ENCODE data around the gene MTRF1L. TPM values are rescaled to one million over a fixed set of nuclear protein-coding genes. Genes with fewer than 3 reads are reported as not detected.
A peak's percentile ranks its signal among the peaks of the same experiment; 100 is the strongest.

The MTRF1L gene
- total RNA-seq, 1 donor from 2014 or later = 17.0 TPM

DNA sequence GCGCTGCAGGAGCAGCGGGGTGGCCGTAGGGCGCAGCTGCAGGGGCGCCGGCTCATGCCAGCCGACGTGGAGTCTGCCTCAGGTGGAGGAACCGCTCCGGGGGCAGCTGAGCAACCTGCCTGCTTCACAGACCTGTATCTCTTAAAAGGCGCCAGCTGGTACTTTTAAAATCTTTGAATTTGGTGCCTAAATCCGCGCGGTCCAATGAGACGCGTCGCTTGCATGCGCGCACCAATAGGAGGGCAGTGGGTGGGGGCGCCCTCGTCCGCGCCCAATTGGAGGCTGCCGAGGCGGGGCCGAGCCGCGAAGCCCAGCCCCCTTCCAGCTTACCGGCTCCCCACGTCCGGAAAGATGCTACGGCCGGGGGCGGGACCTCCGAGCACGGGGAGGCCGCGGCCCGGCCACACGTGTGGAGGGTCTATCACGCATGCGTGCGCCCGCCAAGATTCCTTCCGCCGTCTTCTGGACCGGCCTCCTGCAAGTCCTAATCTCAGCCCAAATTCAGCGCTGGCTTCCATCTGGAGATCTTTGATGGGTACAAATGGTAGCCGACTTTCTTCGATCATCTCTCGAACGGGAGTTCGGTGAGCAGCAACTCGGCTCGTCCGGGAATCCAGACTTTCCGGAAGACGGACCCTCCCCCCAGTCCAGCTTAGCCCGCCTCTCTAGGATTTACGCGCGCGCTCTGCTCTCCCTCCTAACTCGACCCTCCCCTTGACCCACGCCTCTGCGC, 19.4 kb downstream of the MTRF1L start, which contains the start of gene FBXO5:
Gene FBXO5 (minus strand): TSS at position 138 of the 733 bp plus-strand sequence. CDS start 82 bp downstream, at position 56.
- TF ChIP-seq, protein P1, sequence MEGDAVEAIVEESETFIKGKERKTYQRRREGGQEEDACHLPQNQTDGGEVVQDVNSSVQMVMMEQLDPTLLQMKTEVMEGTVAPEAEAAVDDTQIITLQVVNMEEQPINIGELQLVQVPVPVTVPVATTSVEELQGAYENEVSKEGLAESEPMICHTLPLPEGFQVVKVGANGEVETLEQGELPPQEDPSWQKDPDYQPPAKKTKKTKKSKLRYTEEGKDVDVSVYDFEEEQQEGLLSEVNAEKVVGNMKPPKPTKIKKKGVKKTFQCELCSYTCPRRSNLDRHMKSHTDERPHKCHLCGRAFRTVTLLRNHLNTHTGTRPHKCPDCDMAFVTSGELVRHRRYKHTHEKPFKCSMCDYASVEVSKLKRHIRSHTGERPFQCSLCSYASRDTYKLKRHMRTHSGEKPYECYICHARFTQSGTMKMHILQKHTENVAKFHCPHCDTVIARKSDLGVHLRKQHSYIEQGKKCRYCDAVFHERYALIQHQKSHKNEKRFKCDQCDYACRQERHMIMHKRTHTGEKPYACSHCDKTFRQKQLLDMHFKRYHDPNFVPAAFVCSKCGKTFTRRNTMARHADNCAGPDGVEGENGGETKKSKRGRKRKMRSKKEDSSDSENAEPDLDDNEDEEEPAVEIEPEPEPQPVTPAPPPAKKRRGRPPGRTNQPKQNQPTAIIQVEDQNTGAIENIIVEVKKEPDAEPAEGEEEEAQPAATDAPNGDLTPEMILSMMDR (IDR thresholded peaks at IDR 0.05; ENCODE audit: unreplicated experiment) = no peak
- H3K4me3 Mint-ChIP-seq = peak within 1 kb of the TSS; percentile 94
- H3K9me3 Mint-ChIP-seq = no peaks in the 10 kb centered on the region
- H3K27me3 Mint-ChIP-seq (ENCODE audit: low read depth) = no peaks in the 10 kb centered on the region
- peaks cover 36% of the 10 kb centered on the region for H3K4me1 Mint-ChIP-seq
- peak within 1 kb of the TSS; percentile 99 for H3K27ac Mint-ChIP-seq
- peak; percentile 94 to 97 for DNase-seq (ENCODE audit: low spot score in 2 of 2, unreplicated experiment in 2 of 2)
- peaks cover 5% of the 10 kb centered on the region for H3K36me3 Mint-ChIP-seq

DNA sequence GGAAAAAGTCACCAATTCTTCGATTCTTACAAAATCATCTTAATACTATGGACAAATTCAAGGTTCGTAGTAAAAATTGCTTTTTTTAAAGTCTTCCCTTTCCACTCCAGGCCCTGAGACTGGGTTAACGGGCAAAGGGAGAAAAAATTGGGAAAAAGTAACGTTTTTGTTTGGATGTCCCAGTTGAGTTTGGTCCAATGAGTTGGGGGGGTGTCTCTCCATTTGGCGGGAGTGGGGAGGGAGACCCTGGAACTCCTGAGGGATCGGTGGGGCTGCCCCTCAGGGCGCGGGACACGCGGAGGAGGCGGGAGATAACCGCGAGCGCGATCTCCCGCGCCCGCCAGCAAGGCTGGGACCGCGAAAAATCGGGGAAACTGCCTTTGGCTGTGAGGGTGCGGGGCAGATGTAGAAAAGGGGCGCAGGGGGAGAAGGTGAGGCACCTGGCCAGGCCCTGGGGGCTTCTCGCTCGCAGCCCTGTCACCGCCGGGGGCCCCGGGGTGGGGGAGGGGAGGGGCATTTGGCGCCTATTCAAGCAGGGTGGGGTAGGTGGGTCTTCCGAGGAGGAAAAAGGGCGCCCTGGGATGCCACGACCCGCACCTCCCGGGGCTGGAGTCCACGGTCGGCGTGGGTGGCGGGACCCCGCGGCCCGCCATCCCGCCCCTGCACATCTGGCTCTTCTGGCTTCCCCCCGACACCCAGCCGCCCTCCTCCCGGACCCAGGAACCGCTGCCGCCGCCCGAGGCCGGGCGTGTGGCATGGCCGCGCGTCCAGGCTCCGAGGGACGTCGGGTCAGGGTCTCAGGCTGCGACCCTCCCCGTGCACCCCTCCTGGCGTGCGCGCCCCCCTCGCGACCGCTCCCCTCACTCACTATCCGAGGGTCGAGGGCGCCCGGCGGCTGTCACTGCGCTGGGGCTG, 20.3 kb downstream of the MTRF1L start:
- H3K4me1 Mint-ChIP-seq = peaks cover 36% of the 10 kb centered on the region
- peak overlapping the region; percentile 39 for H3K27ac Mint-ChIP-seq
- TF ChIP-seq, protein P1 (IDR thresholded peaks at IDR 0.05; ENCODE audit: unreplicated experiment) = no peak
- H3K4me3 Mint-ChIP-seq = peak overlapping the region; percentile 94
- H3K36me3 Mint-ChIP-seq = peaks cover 4% of the 10 kb centered on the region
- H3K27me3 Mint-ChIP-seq (ENCODE audit: low read depth) = no peaks in the 10 kb centered on the region
- DNase-seq (ENCODE audit: low spot score in 2 of 2, unreplicated experiment in 2 of 2) = no peak
- H3K9me3 Mint-ChIP-seq = no peaks in the 10 kb centered on the region

DNA sequence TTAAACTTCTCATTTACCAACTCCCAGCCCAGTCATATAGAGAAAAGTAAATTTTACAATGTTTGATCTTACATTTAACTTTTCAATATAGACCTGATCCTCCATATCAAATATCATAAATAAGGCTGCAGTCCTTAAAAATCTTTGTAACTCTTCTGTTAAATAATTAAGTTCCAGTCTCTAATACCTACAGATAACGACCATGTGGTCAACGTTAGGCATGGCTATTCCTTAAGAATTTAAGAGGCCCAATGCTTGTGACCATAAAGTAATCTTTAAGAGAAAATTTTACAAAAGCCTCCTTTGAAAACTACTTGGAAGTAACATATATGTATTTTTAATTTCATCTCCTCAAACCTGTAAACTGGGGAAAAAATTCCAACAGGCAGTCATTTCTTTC, 21.3 kb downstream of the MTRF1L start:
- TF ChIP-seq, protein P1 (IDR thresholded peaks at IDR 0.05; ENCODE audit: unreplicated experiment) = no peak
- Mint-ChIP-seq H3K9me3 (no peaks in the 10 kb centered on the region), H3K4me1 (peaks cover 36% of the 10 kb centered on the region), H3K27me3 (ENCODE audit: low read depth) (no peaks in the 10 kb centered on the region), H3K36me3 (no peaks in the 10 kb centered on the region), H3K4me3 (peak overlapping the region; percentile 82), H3K27ac (no peak overlapping the region)
- no peak for DNase-seq (ENCODE audit: low spot score in 2 of 2, unreplicated experiment in 2 of 2)

DNA sequence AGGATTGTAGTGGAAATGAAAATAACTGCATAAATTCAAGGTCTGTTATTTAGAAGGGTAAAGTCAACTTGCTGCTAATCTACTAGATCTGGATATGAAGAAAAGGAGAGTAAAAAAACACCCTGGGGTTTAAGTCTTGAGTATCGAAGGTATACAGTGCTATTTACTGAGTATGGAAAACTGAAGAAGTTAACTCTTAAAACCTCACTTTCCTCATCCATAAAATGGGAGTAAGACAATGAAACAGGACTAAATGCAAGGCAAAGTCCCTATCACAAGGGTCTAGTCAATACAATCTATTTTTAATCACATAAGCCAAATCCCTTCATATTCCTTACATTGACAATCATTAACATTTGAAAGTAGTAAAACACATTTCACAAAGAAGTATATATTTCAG, 21.9 kb downstream of the MTRF1L start:
- peaks cover 36% of the 10 kb centered on the region for H3K4me1 Mint-ChIP-seq
- H3K36me3 Mint-ChIP-seq = no peaks in the 10 kb centered on the region
- H3K9me3 Mint-ChIP-seq = no peaks in the 10 kb centered on the region
- H3K4me3 Mint-ChIP-seq = peak overlapping the region; percentile 82
- TF ChIP-seq, protein P1 (IDR thresholded peaks at IDR 0.05; ENCODE audit: unreplicated experiment) = no peak
- no peak for DNase-seq (ENCODE audit: low spot score in 2 of 2, unreplicated experiment in 2 of 2)
- no peak overlapping the region for H3K27ac Mint-ChIP-seq
- no peaks in the 10 kb centered on the region for H3K27me3 Mint-ChIP-seq (ENCODE audit: low read depth)

DNA sequence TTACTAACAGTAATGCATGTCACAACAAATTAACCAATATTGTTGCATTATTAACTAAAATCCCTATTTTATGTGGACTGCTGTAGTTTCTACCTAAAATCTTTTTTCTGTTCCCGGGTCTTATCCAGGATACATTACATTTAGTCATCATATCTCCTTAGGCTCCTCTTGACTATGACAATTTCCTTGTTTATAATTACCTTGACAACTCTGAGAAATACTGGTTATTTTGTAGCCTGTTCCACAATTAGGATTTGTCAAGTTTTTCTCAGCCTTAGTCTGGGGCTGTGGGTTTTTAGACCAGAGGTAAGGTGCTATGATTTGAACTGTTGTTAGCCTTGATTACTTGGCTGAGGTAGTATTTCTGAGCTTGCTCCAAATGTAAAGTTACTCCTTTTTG, 23.4 kb downstream of the MTRF1L start:
- Mint-ChIP-seq H3K4me3 (no peak overlapping the region), H3K9me3 (no peaks in the 10 kb centered on the region), H3K27me3 (ENCODE audit: low read depth) (no peaks in the 10 kb centered on the region), H3K27ac (no peak overlapping the region), H3K36me3 (peaks cover 9% of the 10 kb centered on the region), H3K4me1 (peaks cover 27% of the 10 kb centered on the region)
- no peak for DNase-seq (ENCODE audit: low spot score in 2 of 2, unreplicated experiment in 2 of 2)
- TF ChIP-seq, protein P1 (IDR thresholded peaks at IDR 0.05; ENCODE audit: unreplicated experiment) = no peak
